GM08714 (cell line): ENCODE data around the gene RPUSD3.
"Not testable (repeated sequence)": the region's sequence is repeated elsewhere in the genome, so short reads cannot be mapped to it uniquely, and the experiment has no call there.

Source experiments
- H3K4me3 ChIP-seq: fragments of 200-500 bp; sonication (Bioruptor generic); 2 replicates; pipeline ENCODE4 v1.5.1; 2014; ENCODE audit warnings: mild to moderate bottlenecking, low read length, inconsistent platforms
- ZNF274 ChIP-seq: IDR thresholded peaks from 2 replicates; pipeline ENCODE4 v1.6.1; 2012; ENCODE audit warnings: mild to moderate bottlenecking, low read depth, low read length

The RPUSD3 gene

GRCh38 chr3:9843715-9844438 is at the start of gene RPUSD3:
RPUSD3 (minus strand) TSS chr3:9844008; CDS start chr3:9843990, 18 bp downstream.
- TF ChIP-seq ZNF274 = no peak
- H3K4me3 ChIP-seq = peak within 1 kb of the TSS; percentile 76

- no peak for TF ChIP-seq ZNF274
Observed at GRCh38 chr3:9891072-9891622, 47.3 kb upstream of the RPUSD3 start.

GRCh38 chr3:9890249-9891071 is 46.7 kb upstream of the RPUSD3 start, which contains the start of gene JAGN1:
JAGN1 (plus strand) TSS chr3:9890610; CDS start chr3:9890723, 113 bp downstream.
- peak within 1 kb of the TSS; percentile 85 for H3K4me3 ChIP-seq
- TF ChIP-seq ZNF274 = no peak

More at GRCh38 chr3:9891072-9891622, 47.3 kb upstream of the RPUSD3 start:
- peak overlapping the region; percentile 85 for H3K4me3 ChIP-seq

GRCh38 chr3:9889405-9889804 is 45.6 kb upstream of the RPUSD3 start:
- no peak overlapping the region for H3K4me3 ChIP-seq
- TF ChIP-seq ZNF274 = no peak

GRCh38 chr3:9888540-9888939 is 44.7 kb upstream of the RPUSD3 start:
- TF ChIP-seq ZNF274 = no peak
- H3K4me3 ChIP-seq = no peak overlapping the region

GRCh38 chr3:9887480-9887879 is 43.7 kb upstream of the RPUSD3 start:
- no peak for TF ChIP-seq ZNF274
- H3K4me3 ChIP-seq = no peak overlapping the region

- no peak for TF ChIP-seq ZNF274
- H3K4me3 ChIP-seq = no peak overlapping the region
Observed at GRCh38 chr3:9886328-9886727, 42.5 kb upstream of the RPUSD3 start.

GRCh38 chr3:9884555-9885165 is 40.9 kb upstream of the RPUSD3 start:
- no peak overlapping the region for H3K4me3 ChIP-seq
- TF ChIP-seq ZNF274 = no peak

GRCh38 chr3:9883706-9884554 is 40.1 kb upstream of the RPUSD3 start:
- no peak for TF ChIP-seq ZNF274

GRCh38 chr3:9881441-9881840 is 37.6 kb upstream of the RPUSD3 start:
- no peak for TF ChIP-seq ZNF274
- no peak overlapping the region for H3K4me3 ChIP-seq

More at GRCh38 chr3:9883706-9884554, 40.1 kb upstream of the RPUSD3 start:
- H3K4me3 ChIP-seq = no peak overlapping the region

- TF ChIP-seq ZNF274 = no peak
- H3K4me3 ChIP-seq = no peak within 1 kb of the TSS
Observed at GRCh38 chr3:9879830-9880549, 36.2 kb upstream of the RPUSD3 start, which contains the start of gene CIDEC. CIDEC (minus strand) TSS chr3:9880253; CDS start chr3:9878486, 1,767 bp downstream.

- no peak overlapping the region for H3K4me3 ChIP-seq
- no peak for TF ChIP-seq ZNF274
Observed at GRCh38 chr3:9878700-9879099, 34.9 kb upstream of the RPUSD3 start.

GRCh38 chr3:9876991-9877390 is 33.2 kb upstream of the RPUSD3 start:
- no peak overlapping the region for H3K4me3 ChIP-seq
- TF ChIP-seq ZNF274 = no peak

GRCh38 chr3:9876255-9876654 is 32.4 kb upstream of the RPUSD3 start:
- H3K4me3 ChIP-seq = not testable (repeated sequence)
